Endodermal cell (in vitro differentiated cells): Measurements from ENCODE around the gene CP. TPM values are rescaled to one million over a fixed set of nuclear protein-coding genes. Genes with fewer than 3 reads are reported as not detected.

ENCODE experiments used
- DNase-seq: peaks from one replicate; pipeline ENCODE4 v3.0.0-alpha.2; 2017
- H3K27ac ChIP-seq: 2 replicates; pipeline ENCODE4 v1.5.1; 2013; ENCODE audit warnings: mild to moderate bottlenecking, low read depth, low read length, moderate library complexity
- H3K27me3 ChIP-seq: 2 replicates; pipeline ENCODE4 v1.6.1; 2013; ENCODE audit warnings: mild to moderate bottlenecking, low read length, moderate library complexity; ENCODE audit not compliant: insufficient read depth, control insufficient read depth, poor library complexity, severe bottlenecking
- H3K36me3 ChIP-seq: 2 replicates; pipeline ENCODE4 v1.7.0; 2013; ENCODE audit warnings: mild to moderate bottlenecking, low read length, moderate library complexity; ENCODE audit not compliant: control insufficient read depth, insufficient read depth
- H3K4me1 ChIP-seq: one replicate; pipeline ENCODE4 v1.7.0; 2013; ENCODE audit warnings: low read length; ENCODE audit not compliant: control insufficient read depth, insufficient read depth
- H3K4me3 ChIP-seq: 2 replicates; pipeline ENCODE4 v1.5.1; 2013; ENCODE audit warnings: mild to moderate bottlenecking, low read length, moderate library complexity
- H3K9ac ChIP-seq: 2 replicates; pipeline ENCODE4 v1.6.1; 2013; ENCODE audit warnings: mild to moderate bottlenecking, low read length, moderate library complexity; ENCODE audit not compliant: poor library complexity, severe bottlenecking; ENCODE audit errors: extremely low read depth
- H3K9me3 ChIP-seq: 2 replicates; pipeline ENCODE4 v1.6.1; 2013; ENCODE audit warnings: mild to moderate bottlenecking, low read length, moderate library complexity; ENCODE audit not compliant: control insufficient read depth
- H3K27ac Mint-ChIP-seq: 2 replicates; pipeline ENCODE4 v1.8.0; 2020; ENCODE audit warnings: mixed read lengths
- H3K27me3 Mint-ChIP-seq: 2 replicates; pipeline ENCODE4 v1.8.0; 2021; ENCODE audit warnings: mild to moderate bottlenecking, mixed read lengths; ENCODE audit not compliant: insufficient read depth
- H3K36me3 Mint-ChIP-seq: 2 replicates; pipeline ENCODE4 v1.8.0; 2020; ENCODE audit warnings: low read depth, mixed read lengths
- H3K4me1 Mint-ChIP-seq: 2 replicates; pipeline ENCODE4 v1.8.0; 2020; ENCODE audit warnings: mixed read lengths
- H3K4me3 Mint-ChIP-seq: 2 replicates; pipeline ENCODE4 v1.8.0; 2020; ENCODE audit warnings: mild to moderate bottlenecking, moderate library complexity, mixed read lengths
- H3K9me3 Mint-ChIP-seq: 2 replicates; pipeline ENCODE4 v1.8.0; 2020; ENCODE audit warnings: mild to moderate bottlenecking, mixed read lengths
- WGBS, 2 experiments: methylation state at CpG; one replicate each; pipeline versions ENCODE4 v1.1.5 to v1.1.7; 2013; ENCODE audit warnings: missing lambda C conversion rate in 2 of 2, mixed read lengths in 1 of 2; ENCODE audit not compliant: insufficient coverage in 1 of 2, insufficient read length in 1 of 2; 5-methylcytosine and 5-hydroxymethylcytosine counted together
- total RNA-seq, 2 donors: library from RNA; stranded (reverse); fragmentation: NEBNext Ultra II Directional in 1 of 2; extraction: Animal tissue kit (Norgen Biotek cat#: 25700) in 1 of 2; gene quantifications; 2 replicates in 1 of 2; 3 replicates in 1 of 2; pipeline ENCODE4 v1.2.1, GENCODE V29; 2021
- TF ChIP-seq, protein P1 (sequence below): fragments of 200-600 bp; sonication (generic); conservative IDR thresholded peaks from 2 replicates; pipeline ENCODE4 v1.5.0; 2021; ENCODE audit warnings: antibody characterized with exemption, mild to moderate bottlenecking

Gene CP
- total RNA-seq, 2 donors from 2014 or later = 0.53 to 0.86 TPM

GRCh38 chr3:149145974-149146373, 75.7 kb downstream of the CP start:
- H3K4me1 ChIP-seq = no peaks in the 10 kb centered on the region
- peaks cover 4% of the 10 kb centered on the region for H3K4me1 Mint-ChIP-seq
- no peak overlapping the region for H3K27ac ChIP-seq
- no peak overlapping the region for H3K9ac ChIP-seq
- H3K9me3 ChIP-seq = no peaks in the 10 kb centered on the region
- H3K27me3 ChIP-seq = no peaks in the 10 kb centered on the region
- TF ChIP-seq, protein P1, sequence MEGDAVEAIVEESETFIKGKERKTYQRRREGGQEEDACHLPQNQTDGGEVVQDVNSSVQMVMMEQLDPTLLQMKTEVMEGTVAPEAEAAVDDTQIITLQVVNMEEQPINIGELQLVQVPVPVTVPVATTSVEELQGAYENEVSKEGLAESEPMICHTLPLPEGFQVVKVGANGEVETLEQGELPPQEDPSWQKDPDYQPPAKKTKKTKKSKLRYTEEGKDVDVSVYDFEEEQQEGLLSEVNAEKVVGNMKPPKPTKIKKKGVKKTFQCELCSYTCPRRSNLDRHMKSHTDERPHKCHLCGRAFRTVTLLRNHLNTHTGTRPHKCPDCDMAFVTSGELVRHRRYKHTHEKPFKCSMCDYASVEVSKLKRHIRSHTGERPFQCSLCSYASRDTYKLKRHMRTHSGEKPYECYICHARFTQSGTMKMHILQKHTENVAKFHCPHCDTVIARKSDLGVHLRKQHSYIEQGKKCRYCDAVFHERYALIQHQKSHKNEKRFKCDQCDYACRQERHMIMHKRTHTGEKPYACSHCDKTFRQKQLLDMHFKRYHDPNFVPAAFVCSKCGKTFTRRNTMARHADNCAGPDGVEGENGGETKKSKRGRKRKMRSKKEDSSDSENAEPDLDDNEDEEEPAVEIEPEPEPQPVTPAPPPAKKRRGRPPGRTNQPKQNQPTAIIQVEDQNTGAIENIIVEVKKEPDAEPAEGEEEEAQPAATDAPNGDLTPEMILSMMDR = no peak
- H3K4me3 Mint-ChIP-seq = no peak overlapping the region
- no peak overlapping the region for H3K4me3 ChIP-seq
- DNase-seq = no peak
- H3K27ac Mint-ChIP-seq = no peak overlapping the region
- H3K36me3 Mint-ChIP-seq = peaks cover 34% of the 10 kb centered on the region
- H3K27me3 Mint-ChIP-seq = no peaks in the 10 kb centered on the region
- 89 to 92% methylated on average over 1 of the region's 1 CpG for WGBS, 2 experiments
- peaks cover 18% of the 10 kb centered on the region for H3K36me3 ChIP-seq
- H3K9me3 Mint-ChIP-seq = no peaks in the 10 kb centered on the region

DNA sequence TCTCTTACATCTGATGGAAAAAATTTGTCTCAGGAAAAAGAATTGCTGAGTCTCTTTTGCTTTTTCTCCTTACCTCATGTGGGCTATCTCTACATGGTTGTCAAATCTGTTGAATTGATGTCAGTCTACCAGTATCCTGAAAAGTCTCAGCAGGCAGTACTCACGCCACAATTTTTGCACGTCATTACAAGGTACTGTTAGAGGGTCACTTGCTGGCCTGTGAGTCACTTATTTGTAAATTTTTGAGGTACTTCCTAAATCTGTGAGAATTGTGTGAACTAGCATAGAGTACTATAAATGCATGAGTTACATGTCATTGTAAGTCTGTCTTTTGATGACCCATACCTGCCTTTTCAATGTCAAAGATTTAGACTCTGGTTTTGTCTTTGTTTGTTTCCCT, 76.3 kb downstream of the CP start:
- no peak overlapping the region for H3K4me3 Mint-ChIP-seq

GRCh38 chr3:149142682-149143081, 78.9 kb downstream of the CP start:
- Histone ChIP-seq H3K4me1 (no peaks in the 10 kb centered on the region), H3K9ac (no peak overlapping the region), H3K9me3 (no peaks in the 10 kb centered on the region), H3K27me3 (no peaks in the 10 kb centered on the region), H3K4me3 (no peak overlapping the region), H3K36me3 (peaks cover 11% of the 10 kb centered on the region), H3K27ac (no peak overlapping the region)
- 94% methylated on average over 4 of the region's 4 CpGs; no CpG with 5 or more reads in 1 of the 2 experiments for WGBS, 2 experiments
- TF ChIP-seq, protein P1 = no peak
- no peak for DNase-seq
- Mint-ChIP-seq H3K27me3 (no peaks in the 10 kb centered on the region), H3K9me3 (no peaks in the 10 kb centered on the region), H3K36me3 (peaks cover 27% of the 10 kb centered on the region), H3K4me3 (no peak overlapping the region), H3K27ac (no peak overlapping the region), H3K4me1 (peaks cover 4% of the 10 kb centered on the region)

More for the DNA sequence above, 76.3 kb downstream of the CP start:
- peaks cover 34% of the 10 kb centered on the region for H3K36me3 Mint-ChIP-seq
- 87 to 100% methylated on average over 1 to 2 of the region's 2 CpGs for WGBS, 2 experiments
- Histone ChIP-seq H3K4me3 (no peak overlapping the region), H3K4me1 (no peaks in the 10 kb centered on the region), H3K36me3 (peaks cover 14% of the 10 kb centered on the region), H3K27ac (no peak overlapping the region), H3K27me3 (no peaks in the 10 kb centered on the region), H3K9ac (no peak overlapping the region), H3K9me3 (no peaks in the 10 kb centered on the region)
- TF ChIP-seq, protein P1 = no peak
- no peaks in the 10 kb centered on the region for H3K27me3 Mint-ChIP-seq
- DNase-seq = no peak
- peaks cover 4% of the 10 kb centered on the region for H3K4me1 Mint-ChIP-seq
- no peaks in the 10 kb centered on the region for H3K9me3 Mint-ChIP-seq
- H3K27ac Mint-ChIP-seq = no peak overlapping the region
